WI38 (cell line): ENCODE data around the gene TNP2.

Experiments used
- H3K4me3 ChIP-seq: 2 replicates; pipeline ENCODE4 v1.5.1; 2011; ENCODE audit warnings: low read depth, mild to moderate bottlenecking, control low read depth, low read length
- TF ChIP-seq, protein P1 (sequence below): IDR thresholded peaks from 2 replicates; pipeline ENCODE4 v1.5.1; 2012; ENCODE audit warnings: low read depth, mild to moderate bottlenecking, control low read depth, low read length

Gene TNP2

GRCh38 chr16:11273721-11274324 lies 4.7 kb upstream of the TNP2 start:
- TF ChIP-seq, protein P1, sequence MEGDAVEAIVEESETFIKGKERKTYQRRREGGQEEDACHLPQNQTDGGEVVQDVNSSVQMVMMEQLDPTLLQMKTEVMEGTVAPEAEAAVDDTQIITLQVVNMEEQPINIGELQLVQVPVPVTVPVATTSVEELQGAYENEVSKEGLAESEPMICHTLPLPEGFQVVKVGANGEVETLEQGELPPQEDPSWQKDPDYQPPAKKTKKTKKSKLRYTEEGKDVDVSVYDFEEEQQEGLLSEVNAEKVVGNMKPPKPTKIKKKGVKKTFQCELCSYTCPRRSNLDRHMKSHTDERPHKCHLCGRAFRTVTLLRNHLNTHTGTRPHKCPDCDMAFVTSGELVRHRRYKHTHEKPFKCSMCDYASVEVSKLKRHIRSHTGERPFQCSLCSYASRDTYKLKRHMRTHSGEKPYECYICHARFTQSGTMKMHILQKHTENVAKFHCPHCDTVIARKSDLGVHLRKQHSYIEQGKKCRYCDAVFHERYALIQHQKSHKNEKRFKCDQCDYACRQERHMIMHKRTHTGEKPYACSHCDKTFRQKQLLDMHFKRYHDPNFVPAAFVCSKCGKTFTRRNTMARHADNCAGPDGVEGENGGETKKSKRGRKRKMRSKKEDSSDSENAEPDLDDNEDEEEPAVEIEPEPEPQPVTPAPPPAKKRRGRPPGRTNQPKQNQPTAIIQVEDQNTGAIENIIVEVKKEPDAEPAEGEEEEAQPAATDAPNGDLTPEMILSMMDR: no peak
- H3K4me3 ChIP-seq: no peak overlapping the region

GRCh38 chr16:11272921-11273720 lies 4.0 kb upstream of the TNP2 start, which contains the start of gene PRM3:
Gene PRM3 (minus strand): TSS chr16:11273629. CDS start chr16:11273595, 34 bp downstream.
- TF ChIP-seq, protein P1: no peak
- H3K4me3 ChIP-seq: no peak within 1 kb of the TSS

- no peak overlapping the region for H3K4me3 ChIP-seq
- TF ChIP-seq, protein P1: no peak
These were observed 3.4 kb upstream of the TNP2 start for GRCh38 chr16:11272484-11272883.

DNA sequence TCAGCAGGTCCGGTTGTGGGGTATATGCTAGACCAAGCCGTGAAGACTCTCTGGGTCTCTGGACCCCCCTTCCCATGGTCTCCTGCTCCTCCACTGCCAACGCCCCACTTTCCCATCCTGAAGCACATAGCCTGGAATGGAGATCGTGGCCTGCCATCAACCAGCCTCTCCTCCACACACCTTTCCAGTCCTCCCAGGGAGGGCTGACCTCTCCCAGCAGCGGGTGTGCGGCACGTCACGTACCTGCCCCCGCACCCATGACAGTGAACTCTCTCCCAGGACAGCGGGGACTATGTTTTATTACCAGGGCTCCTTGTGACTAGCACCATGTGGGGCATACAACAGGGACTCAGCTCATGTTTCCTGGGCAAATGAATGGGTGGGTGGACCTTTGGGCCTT lies 2.5 kb upstream of the TNP2 start:
- no peak overlapping the region for H3K4me3 ChIP-seq
- TF ChIP-seq, protein P1: no peak

DNA sequence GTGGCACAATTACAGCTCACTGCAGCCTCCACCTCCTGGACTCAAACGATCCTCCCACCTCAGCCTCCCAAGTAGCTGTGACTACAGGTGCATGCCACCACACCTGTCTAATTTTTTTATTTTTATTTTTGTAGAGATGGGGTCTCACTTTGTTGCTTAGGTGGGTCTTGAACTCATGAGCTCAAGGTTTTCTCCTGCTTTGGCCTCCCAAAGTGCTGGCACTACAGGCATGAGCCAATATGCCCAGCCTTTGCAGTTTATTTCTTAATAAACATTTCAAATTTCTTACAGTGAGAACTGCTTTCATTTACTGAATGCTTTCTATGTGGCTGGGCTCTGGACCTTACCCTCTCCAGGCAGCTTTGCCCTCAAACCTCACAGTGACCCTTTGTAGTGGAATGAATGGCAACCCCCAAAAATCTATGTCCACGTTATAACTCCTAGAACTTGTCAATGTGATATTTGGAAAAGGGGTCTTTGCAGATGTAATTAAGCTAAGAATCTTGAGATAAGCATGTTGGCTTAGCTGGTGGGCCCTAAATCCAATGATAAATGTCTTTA lies 1.6 kb upstream of the TNP2 start:
- H3K4me3 ChIP-seq: no peak overlapping the region
- TF ChIP-seq, protein P1: no peak

DNA sequence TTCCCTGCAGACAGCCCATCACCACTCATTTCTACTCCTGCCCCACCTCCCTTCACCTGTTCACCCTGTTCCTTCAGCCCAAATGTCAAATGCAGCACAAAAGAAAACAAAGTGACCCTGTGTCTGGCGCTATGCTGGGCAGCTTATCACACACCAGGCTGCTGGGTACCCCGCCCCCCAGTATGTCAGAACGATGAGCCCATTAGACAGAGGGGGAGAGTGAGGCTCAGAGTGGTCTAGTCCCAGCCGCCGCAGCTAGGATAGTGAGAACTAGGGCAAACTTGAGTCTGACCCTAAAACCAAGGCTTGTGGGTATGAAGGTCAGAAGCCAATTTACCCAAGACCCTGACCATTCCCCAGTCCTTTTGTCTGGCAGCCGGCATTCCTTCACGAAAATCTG lies 4.0 kb downstream of the TNP2 start:
- TF ChIP-seq, protein P1: no peak
- no peak overlapping the region for H3K4me3 ChIP-seq
